H54 (cell line): ENCODE measurements around the gene BAHD1.

ENCODE experiments used
- DNase-seq: peaks from one replicate; pipeline ENCODE4 v3.0.0; 2011; ENCODE audit warnings: low spot score, mixed read lengths; ENCODE audit not compliant: insufficient read length
- FAIRE-seq: peaks from 3 replicates; lab custom pipeline; 2011; peaks lifted over from hg19 to GRCh38; lab: Jason Lieb, UNC
- POLR2A ChIP-seq: IDR thresholded peaks from 2 replicates; pipeline ENCODE4 v1.6.1; 2011; ENCODE audit warnings: low read depth, mild to moderate bottlenecking, low read length

The BAHD1 gene

DNA sequence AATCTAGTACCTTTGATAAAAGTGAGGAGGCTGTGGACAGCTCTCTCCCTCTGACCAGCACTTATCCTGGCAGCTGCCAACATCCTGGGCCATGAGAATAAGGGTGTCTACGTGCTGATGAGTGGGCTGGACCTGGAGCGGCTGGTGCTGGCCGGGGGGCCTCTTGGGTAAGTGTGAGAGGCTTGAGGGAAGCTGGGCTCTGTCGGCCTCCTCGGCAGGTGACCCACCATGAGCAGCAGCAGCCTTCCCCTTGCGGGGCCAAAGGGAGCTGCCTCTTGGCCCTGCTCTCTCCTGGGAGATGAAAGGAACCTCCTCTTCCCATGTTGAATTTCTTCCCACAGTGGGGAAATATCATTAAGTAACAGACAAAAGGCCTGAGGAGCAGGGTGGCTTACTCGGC, 25.9 kb upstream of the BAHD1 start:
- no peak for TF ChIP-seq POLR2A
- FAIRE-seq (no peak), DNase-seq (no peak)

DNA sequence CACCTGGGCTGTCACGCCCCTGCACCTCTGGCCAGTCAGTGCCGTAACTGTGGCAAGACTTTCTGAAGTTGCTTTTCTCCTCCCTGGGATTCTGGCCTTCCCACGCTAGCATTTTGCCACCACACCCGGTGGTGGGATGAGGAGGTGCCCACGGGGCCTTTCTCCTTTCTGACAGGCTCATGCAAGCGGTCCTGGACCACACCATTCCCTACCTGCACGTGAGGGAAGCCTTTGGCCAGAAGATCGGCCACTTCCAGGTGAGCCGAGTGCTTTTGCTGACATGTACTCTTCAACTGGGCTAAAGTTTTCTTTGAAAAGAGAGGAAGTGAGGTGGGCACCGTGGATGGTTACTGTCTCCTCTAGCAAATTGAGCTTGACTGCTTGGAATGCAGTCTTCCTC, 25.5 kb upstream of the BAHD1 start:
- FAIRE-seq (no peak), DNase-seq (no peak)
- TF ChIP-seq POLR2A = no peak

DNA sequence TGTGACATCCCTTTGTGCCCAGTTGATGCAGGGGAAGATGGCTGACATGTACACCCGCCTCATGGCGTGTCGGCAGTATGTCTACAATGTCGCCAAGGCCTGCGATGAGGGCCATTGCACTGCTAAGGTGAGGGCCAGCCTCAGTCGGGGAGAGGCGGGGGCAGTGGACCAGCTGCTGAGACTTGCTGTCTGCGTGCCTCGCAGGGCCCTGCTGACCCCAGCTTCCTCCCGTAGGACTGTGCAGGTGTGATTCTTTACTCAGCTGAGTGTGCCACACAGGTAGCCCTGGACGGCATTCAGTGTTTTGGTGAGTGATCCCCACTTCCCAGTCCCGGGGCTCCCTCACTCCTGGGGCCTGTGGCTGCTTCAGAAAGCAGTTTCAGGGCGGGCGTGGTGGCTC, 24.7 kb upstream of the BAHD1 start:
- DNase-seq = no peak
- no peak for TF ChIP-seq POLR2A
- no peak for FAIRE-seq

DNA sequence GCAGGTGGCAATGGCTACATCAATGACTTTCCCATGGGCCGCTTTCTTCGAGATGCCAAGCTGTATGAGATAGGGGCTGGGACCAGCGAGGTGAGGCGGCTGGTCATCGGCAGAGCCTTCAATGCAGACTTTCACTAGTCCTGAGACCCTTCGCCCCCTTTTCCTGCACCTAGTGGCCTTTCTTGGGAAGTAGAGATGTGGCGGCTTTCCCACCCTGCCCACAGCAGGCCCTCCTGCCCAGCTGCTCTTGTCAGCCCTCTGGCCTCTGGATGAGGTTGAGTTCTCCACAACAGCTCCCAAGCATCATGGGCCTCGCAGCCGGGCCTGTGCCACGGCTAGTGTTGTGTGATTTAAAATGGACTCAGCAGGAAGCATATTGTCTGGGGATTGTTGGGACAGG, 22.6 kb upstream of the BAHD1 start:
- no peak for DNase-seq
- FAIRE-seq = no peak
- no peak for TF ChIP-seq POLR2A

DNA sequence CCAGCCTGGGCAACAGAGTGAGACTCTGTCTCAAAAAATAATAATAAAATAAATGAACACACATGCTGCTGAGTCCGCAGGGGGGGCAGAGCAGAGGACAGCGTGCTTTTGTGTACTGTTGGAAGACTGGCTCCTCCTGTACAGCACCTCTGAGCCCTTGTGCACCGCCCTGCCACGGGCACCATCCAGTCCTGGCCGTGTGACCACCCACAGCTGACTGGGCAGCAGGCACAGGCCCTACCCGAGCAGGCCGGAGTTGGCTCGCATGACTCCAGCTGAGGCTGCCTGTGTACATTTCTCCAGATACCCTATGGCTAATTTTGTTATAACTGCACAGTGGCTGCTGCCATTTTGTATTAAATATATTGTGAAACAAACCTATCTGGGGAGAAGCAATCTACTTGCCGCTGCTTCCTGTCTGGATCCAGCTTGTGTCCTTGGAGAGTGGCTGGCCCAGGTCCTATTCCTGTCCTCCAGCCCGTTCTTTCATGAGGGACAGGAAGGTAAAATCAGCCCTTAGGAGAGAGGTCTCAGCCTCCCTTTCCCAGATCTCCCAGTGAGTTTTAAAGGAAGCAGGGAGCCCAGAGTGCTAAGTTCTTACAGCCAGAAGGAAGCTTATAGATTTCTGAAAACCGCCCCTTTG, 20.6 kb upstream of the BAHD1 start:
- FAIRE-seq = no peak

DNA sequence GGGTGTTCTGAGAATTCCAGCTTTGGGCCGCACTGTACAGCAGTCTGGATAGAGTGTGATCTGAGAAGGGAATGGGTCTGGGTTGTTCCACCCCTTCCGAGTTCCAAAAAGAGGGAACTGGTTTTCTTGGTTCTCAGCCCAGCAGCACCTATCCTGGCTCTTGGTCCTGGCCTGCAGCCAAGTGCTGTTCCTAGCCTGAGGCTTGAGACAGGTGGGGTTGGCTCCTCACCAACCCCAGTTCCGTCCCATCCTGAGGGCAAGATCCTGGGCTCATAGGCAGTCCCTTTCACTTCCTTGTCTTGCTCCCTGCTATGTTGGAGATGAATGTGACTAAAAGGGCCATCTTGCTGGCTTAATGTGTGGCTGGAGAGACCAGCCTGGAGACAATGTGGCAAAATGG, 20.0 kb upstream of the BAHD1 start:
- TF ChIP-seq POLR2A = no peak
- DNase-seq (no peak), FAIRE-seq (no peak)

More for the DNA sequence above, 20.6 kb upstream of the BAHD1 start:
- DNase-seq = no peak
- no peak for TF ChIP-seq POLR2A

DNA sequence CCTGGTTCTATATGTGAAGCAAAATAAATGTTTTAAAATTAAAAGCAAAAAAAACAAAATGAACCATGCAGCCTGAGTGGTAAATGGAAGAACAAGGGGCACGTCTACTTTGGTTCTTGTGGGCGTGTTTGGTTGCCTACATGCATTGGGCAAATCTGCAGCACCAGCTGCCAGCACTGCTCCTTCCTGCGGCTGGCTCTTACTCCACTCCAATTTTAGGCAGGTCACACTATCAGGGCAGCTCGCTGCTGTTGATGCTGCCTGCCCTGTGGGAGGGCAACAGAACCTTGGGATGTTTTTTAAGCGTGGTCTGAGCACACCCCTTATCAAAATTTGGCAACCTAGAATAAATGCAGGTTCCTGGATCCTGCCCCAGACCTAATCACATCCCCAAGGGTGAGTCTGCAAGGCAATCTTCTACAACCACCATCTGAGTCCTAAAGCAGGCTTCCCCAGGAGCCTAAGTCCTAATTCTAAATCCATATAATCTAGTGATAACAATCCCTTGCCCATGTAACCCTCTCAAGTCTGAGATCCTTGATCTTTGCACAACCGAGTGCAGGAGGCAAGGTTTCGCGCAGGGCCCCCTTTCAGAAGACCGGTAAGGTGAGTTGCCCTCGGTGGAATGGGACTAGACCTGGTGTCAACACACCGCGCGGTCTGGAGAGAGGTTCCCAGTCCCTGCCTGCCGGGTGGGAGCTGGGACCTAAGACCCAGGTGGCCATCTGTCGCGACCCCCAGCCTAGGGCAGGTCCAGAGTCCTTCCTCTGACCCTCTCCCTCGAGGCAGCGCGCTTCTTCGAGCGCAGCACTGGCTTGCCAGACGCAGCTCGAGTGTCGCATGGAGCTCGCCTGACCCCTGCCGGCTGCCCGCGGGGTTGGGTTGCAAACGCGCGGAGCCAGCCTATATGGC, 19.3 kb upstream of the BAHD1 start:
- FAIRE-seq (no peak), DNase-seq (no peak)
- no peak for TF ChIP-seq POLR2A

DNA sequence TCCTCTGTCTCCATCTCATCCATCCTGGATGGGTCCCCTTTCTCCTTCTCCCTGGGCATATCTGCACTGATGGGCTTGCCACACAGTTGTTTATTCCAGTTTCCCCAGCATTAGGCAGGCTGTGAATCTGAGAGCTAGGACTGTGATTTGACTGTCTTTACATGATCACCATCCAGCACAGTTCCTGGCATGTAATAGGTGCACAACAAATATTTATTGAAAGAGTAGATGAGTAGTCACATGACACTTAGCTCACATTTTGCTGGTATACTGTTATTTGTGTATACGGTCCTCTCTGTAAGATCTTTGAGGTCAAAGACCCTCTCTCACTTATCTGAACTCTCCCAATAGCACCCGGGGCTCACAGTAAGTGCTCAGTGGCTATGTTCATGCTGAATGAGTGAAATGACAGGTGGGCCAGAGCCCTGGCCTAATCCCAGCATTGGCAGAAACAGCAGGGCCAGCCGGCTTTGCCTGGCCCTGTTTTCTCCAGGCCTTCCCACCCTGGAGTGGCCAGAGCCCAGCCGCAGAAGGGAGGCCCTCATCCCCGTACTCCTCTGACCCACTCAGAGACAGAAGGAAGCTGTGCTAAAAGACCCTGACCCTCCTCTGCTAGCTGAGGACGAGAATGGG, 16.2 kb upstream of the BAHD1 start:
- TF ChIP-seq POLR2A = no peak
- FAIRE-seq = no peak
- no peak for DNase-seq

DNA sequence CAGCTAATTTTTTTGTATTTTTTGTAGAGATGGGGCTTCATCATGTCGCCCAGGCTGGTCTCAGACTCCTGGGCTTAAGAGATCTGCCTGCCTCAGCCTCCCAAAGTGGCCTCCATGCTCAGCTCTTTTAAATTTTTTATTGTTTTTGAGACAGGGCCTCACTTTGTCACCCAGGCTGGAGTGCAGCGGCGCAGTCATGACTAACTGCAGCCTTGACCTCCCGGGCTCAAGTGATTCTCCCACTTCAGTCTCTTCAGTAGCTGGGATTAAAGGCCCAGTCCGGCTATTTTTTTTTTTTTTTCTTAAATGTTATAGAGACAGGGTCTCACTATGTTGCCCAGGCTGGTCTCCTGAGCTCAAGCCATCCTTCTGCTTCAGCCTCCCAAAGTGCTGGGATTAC, 15.1 kb upstream of the BAHD1 start:
- DNase-seq (no peak), FAIRE-seq (no peak)
- TF ChIP-seq POLR2A = no peak

DNA sequence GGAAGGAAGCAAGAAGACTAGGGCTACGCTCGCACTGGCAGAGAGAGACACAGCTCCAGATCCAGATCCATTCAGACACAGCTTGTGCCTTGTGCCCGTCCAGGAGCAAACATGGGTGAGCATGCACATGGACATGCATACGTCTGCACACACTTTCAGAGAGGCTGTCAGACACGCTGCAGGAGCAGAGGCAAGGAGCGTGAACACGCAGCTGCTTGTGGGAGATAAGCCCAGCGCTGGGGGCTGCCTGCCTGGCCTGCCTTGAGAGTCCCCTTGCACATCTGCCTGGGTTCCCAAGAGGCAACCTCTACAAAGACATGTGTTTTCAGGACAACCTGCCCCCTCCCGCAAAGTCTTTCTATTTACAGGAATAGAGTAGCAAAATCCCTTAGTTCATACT, 13.6 kb upstream of the BAHD1 start:
- DNase-seq = no peak
- no peak for TF ChIP-seq POLR2A

DNA sequence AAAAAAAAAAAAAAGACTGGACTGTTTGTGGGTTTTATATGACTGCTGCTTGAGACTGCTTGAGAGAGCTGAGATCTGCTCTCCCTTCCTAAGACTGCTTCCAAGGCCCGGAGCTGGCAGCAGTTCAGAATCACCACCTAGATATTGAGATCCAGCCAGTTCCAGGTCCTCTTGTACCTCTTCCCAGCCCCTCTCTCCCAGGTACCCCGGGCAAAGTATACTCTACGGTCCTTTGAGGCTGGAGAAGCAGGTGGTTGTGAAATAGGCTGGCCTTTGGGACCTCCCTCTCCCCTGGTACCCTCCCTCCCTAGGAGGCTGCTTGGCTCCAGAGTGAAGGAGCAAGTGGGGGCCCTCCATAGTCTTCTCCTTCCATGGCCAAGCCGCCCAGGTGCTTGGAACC, 12.6 kb upstream of the BAHD1 start:
- no peak for TF ChIP-seq POLR2A
- no peak for DNase-seq
- no peak for FAIRE-seq

More for the DNA sequence above, 13.6 kb upstream of the BAHD1 start:
- FAIRE-seq = no peak

DNA sequence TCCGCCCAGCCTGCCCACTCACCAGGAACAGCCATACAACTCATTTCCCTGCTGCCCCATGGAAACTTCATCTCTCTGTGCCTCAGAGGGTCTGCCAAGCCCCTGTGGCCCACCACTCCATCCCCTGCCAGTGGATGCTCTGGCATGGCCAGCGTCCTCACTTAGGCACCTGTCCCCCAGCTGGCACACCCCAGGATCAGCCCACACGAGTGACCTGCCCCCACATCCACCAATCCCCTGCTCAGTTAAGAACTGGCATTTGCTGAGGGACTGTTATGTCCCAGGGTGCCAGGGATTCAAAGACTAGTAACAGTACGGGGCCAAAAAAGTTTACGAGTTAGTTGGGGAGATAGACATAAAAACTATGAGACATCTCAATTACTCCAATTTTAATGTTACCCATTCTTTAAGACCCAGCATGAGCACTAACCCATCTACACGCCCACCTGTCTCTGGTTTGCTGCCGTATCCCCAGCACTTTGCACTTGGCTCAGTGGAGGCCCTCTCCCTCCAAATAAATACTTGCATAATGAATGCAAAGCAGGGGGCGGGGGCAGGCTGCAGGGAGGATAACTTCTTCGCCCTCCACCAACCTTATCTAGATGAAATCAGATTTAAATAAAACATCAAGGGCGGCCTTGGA, 11.6 kb upstream of the BAHD1 start:
- TF ChIP-seq POLR2A = no peak
- no peak for FAIRE-seq
- DNase-seq = no peak

DNA sequence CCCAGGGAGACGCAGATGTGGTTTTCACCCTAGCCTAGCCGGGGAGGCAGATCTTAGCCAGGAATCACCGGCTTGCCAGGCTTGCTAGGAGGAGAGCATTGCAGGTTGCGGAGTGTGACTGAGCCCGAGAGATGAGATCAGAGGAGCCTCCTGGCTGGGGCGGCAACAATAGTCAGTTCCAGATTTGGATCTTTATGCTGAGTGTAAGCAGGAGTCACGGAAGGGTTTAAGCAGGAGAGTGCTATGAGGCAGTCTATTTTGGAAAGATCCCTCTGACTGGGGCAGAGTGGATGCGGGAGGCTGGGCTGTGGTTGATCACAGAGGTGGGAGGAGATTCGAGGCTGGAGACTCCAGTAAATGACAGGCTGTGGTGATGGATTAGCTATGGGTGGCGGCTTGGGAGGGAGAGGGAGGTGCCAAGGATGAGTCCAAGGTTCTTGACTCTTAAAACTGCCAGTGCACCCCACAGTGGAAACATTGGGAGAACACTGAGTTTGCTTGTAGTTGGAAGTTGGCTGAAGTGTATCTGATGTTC, 10.4 kb upstream of the BAHD1 start:
- peak; percentile 87 for FAIRE-seq
- no peak for TF ChIP-seq POLR2A

More for the DNA sequence above, 10.4 kb upstream of the BAHD1 start:
- DNase-seq = peak; percentile 98
